Measurements from ENCODE around the gene UVSSA.

GRCh38 chr4:1402021-1402515 is 55.1 kb downstream of the UVSSA start:
- TF ChIP-seq, protein P1, sequence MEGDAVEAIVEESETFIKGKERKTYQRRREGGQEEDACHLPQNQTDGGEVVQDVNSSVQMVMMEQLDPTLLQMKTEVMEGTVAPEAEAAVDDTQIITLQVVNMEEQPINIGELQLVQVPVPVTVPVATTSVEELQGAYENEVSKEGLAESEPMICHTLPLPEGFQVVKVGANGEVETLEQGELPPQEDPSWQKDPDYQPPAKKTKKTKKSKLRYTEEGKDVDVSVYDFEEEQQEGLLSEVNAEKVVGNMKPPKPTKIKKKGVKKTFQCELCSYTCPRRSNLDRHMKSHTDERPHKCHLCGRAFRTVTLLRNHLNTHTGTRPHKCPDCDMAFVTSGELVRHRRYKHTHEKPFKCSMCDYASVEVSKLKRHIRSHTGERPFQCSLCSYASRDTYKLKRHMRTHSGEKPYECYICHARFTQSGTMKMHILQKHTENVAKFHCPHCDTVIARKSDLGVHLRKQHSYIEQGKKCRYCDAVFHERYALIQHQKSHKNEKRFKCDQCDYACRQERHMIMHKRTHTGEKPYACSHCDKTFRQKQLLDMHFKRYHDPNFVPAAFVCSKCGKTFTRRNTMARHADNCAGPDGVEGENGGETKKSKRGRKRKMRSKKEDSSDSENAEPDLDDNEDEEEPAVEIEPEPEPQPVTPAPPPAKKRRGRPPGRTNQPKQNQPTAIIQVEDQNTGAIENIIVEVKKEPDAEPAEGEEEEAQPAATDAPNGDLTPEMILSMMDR (IDR thresholded peaks at IDR 0.05; ENCODE audit: low read depth, low read length): no peak
- no peak for TF ChIP-seq EZH2phosphoT487 (IDR thresholded peaks at IDR 0.05; ENCODE audit: low read depth)
